Esophagus (tissue), 2 donors: ENCODE measurements around the gene GPR39. TPM values are rescaled to one million over a fixed set of nuclear protein-coding genes. Genes with fewer than 3 reads are reported as not detected.

ENCODE experiments used
- H3K27ac ChIP-seq, 2 donors: one replicate each; pipeline ENCODE4 v1.5.1; 2013; ENCODE audit warnings: low read depth in 2 of 2, mild to moderate bottlenecking in 2 of 2, inconsistent platforms in 1 of 2, low read length in 1 of 2, moderate library complexity in 1 of 2
- H3K27me3 ChIP-seq, 2 donors: one replicate each; pipeline ENCODE4 v1.6.1; 2013; ENCODE audit warnings: low read length in 2 of 2, control low read depth in 1 of 2, mild to moderate bottlenecking in 1 of 2; ENCODE audit not compliant: insufficient read depth in 2 of 2, control insufficient read depth in 1 of 2
- H3K36me3 ChIP-seq, 2 donors: one replicate each; pipeline ENCODE4 v1.6.1; 2013; ENCODE audit warnings: low read length in 1 of 2; ENCODE audit not compliant: control insufficient read depth in 2 of 2, insufficient read depth in 2 of 2
- H3K4me1 ChIP-seq, 2 donors: one replicate each; pipeline ENCODE4 v1.6.1; 2013; ENCODE audit warnings: low read length in 1 of 2; ENCODE audit not compliant: control insufficient read depth in 2 of 2, insufficient read depth in 2 of 2
- H3K4me3 ChIP-seq, 2 donors: one replicate each; pipeline ENCODE4 v1.5.1; 2013; ENCODE audit warnings: low read length in 2 of 2, mild to moderate bottlenecking in 2 of 2, low read depth in 1 of 2, moderate library complexity in 1 of 2
- H3K9me3 ChIP-seq, 2 donors: one replicate each; pipeline ENCODE4 v1.6.1; 2013; ENCODE audit warnings: mild to moderate bottlenecking in 2 of 2, low read depth in 1 of 2, low read length in 1 of 2, moderate library complexity in 1 of 2; ENCODE audit not compliant: control insufficient read depth in 2 of 2, insufficient read depth in 1 of 2
- WGBS, 2 donors: extraction: QIAGEN DNeasy Blood & Tissue Kit; methylation state at CpG; one replicate each; pipeline ENCODE4 v1.1.7; 2013; 5-methylcytosine and 5-hydroxymethylcytosine counted together
- polyA plus RNA-seq, 2 donors: library from polyadenylated mRNA; stranded (reverse); fragments of 200-250 nt; gene quantifications; one replicate each; pipeline ENCODE4 v1.2.3, GENCODE V29; 2013
- donor health status: healthy with polysubstance abuse.
- donor health status: Bipolar disorder and iron deficiency.

Gene GPR39
- polyA plus RNA-seq, 2 donors, result 0.65 to 0.93 TPM

DNA sequence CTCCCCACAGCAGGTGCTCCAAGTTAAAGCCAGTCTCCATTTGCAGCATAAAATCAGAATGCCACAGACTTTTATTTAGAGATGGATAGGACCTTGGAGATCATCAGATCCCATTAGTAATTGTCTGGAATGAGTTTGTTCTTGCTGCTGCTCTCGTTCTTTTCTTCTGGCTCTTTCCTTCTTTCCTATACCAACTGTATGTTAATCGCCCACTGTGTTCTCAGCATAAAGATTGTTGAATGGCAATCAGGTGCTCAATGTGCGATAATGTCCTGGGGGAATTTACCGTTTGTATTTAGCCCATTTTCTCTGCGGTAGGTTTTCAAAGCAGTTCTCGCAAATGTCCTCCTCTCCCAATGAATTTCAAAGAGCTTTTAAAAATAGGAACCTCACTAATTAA, 3.3 kb downstream of the GPR39 start:
- Histone ChIP-seq H3K27me3 (no peaks in the 10 kb centered on the region), H3K27ac (no peak overlapping the region), H3K36me3 (no peaks in the 10 kb centered on the region), H3K4me1 (peaks cover 0 to 14% of the 10 kb centered on the region in 2 donors), H3K9me3 (no peaks in the 10 kb centered on the region), H3K4me3 (no peak overlapping the region)
- 83 to 84% methylated on average over 6 of the region's 6 CpGs for WGBS, 2 donors

DNA sequence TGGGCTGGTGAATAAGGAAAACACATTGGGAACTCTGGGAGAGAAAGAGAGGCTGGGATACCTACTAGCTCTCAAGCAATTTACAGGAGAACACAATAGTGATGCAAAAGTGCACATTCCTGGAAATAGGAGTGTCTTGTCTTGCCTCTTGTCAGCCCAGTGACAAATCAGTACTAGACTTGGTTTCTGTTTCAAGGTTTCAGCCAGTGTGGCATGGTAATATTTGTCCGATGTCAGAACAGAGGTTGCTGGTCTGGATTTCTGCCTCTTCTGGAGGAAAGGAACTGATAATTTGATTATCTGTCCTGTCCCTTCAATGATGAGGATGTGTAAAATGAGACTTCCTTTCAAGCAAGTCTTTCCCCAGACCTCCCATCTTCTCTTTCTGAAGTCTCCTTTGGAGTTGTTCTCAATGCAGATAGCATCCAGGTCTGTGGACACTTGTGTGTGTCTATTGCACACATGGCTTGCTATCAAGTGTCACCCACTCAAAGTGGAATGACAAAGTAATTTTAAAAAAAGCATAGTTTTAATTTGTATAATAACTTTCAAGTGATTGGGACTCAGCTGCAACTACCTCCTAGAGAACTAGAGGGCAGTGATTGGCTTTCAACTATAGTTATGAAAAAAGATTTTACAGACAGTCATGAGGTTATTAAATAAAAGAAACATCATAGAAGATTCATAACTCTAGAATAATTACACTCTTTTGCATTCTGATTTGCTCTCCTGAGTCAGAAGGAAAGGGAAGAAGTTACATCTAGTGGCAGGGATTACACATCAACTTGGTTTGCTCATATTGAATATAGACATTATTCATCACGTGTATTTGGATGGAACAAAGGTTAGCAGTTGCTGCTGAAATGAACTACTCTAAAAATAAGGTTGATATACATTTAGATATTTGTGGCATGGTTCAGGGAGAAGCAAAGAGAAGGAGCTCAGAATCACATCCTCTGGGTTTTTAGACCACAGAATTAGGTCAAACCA, 4.5 kb downstream of the GPR39 start:
- H3K4me1 ChIP-seq, result peaks cover 0 to 11% of the 10 kb centered on the region in 2 donors
- H3K4me3 ChIP-seq, result no peak overlapping the region

DNA sequence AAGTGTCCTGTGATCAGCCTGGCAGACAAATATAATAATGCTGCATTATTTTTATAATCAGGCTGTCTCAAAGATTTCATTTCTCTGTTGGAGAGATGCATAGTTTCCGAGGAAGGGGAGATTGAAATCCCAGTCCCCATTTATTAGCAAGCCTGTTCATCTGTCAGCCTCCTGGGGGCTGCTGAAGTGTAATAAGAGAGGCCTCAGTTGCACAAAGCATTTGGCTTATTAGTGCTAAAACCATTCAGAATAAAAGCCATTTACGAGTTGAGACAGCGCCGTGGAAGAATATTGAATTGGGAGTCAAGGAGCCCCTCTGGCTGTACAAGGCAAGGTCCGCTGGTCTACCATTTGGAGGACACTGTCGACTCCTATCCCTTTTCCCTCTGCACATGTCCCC, 6.1 kb downstream of the GPR39 start:
- H3K9me3 ChIP-seq, result no peaks in the 10 kb centered on the region
- no peaks in the 10 kb centered on the region for H3K36me3 ChIP-seq
- no peak overlapping the region for H3K27ac ChIP-seq
- no peak overlapping the region for H3K4me3 ChIP-seq
- WGBS, 2 donors, result 88 to 95% methylated on average over 6 of the region's 6 CpGs
- no peaks in the 10 kb centered on the region for H3K4me1 ChIP-seq
- H3K27me3 ChIP-seq, result no peaks in the 10 kb centered on the region

More for the DNA sequence above, 4.5 kb downstream of the GPR39 start:
- WGBS, 2 donors, result 62 to 81% methylated on average over 2 of the region's 2 CpGs
- Histone ChIP-seq H3K36me3 (no peaks in the 10 kb centered on the region), H3K9me3 (no peaks in the 10 kb centered on the region), H3K27me3 (no peaks in the 10 kb centered on the region), H3K27ac (no peak overlapping the region)

DNA sequence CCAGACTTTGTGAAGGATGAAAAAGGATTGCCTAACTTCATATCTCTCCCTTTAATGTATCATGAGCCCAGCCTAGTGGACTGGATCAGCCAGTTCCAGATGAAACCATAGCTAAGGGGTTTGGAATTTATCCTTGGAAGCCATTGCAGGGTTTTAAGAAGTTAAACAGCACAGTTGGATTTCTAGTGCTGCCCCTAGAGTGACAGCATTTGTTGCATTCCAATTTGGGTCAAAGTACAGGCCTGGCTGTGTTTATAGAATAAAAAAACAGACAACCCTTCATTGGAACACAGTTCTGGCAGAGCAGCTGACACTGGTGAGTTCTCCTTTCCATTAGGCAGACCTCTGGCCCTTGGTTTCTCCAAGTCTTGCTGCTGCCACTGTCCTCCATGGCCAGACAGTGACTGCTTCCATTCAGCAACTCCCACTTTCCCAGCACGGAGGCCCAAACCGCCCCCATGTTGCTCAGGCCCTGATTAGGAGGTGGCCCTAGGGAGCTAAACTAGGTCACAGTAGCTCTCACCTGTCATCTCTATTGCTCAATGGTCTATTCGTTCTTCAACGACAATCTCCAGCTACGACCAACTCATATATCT, 8.0 kb downstream of the GPR39 start:
- 85 to 90% methylated on average over 5 of the region's 5 CpGs for WGBS, 2 donors
- H3K27me3 ChIP-seq, result no peaks in the 10 kb centered on the region
- H3K36me3 ChIP-seq, result no peaks in the 10 kb centered on the region
- H3K4me3 ChIP-seq, result no peak overlapping the region
- no peaks in the 10 kb centered on the region for H3K4me1 ChIP-seq
- H3K27ac ChIP-seq, result no peak overlapping the region
- H3K9me3 ChIP-seq, result no peaks in the 10 kb centered on the region

DNA sequence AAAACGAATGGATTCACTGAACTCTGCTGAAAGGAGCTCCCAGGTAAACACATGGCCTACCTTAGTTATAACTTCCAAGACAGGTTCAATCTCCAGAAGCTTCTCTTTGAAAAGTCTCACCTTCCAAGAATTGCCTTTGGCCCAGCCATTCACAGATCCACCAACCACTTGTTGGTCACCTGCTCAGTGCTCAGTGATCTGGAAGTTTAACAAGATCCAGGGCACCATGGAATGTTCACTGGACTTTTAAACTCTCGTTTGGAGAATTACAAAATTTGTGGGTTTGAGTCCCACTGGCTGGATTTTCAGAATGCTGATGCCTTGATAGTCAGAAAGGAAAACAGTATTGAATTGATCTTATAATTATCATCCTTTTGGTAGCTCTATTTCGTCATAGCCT, 9.4 kb downstream of the GPR39 start:
- no peaks in the 10 kb centered on the region for H3K36me3 ChIP-seq
- H3K4me1 ChIP-seq, result no peaks in the 10 kb centered on the region
- H3K27ac ChIP-seq, result no peak overlapping the region
- no peak overlapping the region for H3K4me3 ChIP-seq
- no peaks in the 10 kb centered on the region for H3K27me3 ChIP-seq
- 49 to 68% methylated on average over 3 of the region's 3 CpGs for WGBS, 2 donors
- no peaks in the 10 kb centered on the region for H3K9me3 ChIP-seq

DNA sequence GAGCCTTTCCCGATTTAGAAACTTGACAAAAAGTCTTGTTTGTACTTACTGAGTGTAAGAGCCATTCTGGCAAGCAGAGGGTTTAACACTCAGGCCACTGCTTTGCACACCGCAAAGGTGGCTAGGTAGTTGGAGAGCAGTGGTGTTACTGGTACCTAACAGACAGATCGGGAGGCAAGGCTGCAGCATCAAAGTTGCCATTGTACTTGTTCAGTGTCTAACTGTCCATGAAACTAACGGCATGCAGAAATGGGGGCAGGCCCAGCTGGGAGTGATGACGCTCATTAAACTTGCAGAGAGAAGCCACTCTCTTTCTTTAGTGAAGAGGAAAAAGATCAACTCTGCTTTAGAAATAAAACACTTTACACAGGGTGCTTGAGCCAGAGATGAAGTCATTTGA, 10.1 kb downstream of the GPR39 start:
- Histone ChIP-seq H3K4me3 (no peak overlapping the region), H3K27me3 (no peaks in the 10 kb centered on the region), H3K9me3 (no peaks in the 10 kb centered on the region), H3K27ac (no peak overlapping the region), H3K4me1 (no peaks in the 10 kb centered on the region), H3K36me3 (no peaks in the 10 kb centered on the region)
- 85 to 88% methylated on average over 5 of the region's 5 CpGs for WGBS, 2 donors

DNA sequence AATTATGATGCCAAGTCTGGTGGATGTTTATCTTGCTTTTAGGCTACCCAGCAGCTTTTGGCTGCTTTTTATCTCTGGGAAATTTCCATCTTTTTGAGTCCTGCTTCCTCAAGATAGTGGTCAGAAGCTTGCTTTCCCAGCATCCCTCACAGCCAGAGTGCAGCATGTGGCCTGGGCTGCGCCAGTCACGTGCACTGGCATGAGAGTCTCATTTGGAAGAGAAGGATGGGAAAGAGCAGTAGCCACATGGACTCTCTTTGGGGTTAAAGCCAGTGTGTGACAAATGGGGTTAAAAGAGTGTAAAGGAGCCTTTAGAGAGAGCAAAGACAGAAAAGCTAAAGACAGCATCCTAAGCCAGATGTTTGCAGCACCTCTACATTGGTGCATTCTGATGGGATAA, 12.7 kb downstream of the GPR39 start:
- H3K36me3 ChIP-seq, result no peaks in the 10 kb centered on the region
- H3K27ac ChIP-seq, result no peak overlapping the region
- no peaks in the 10 kb centered on the region for H3K27me3 ChIP-seq
- H3K4me3 ChIP-seq, result no peak overlapping the region
- no peaks in the 10 kb centered on the region for H3K9me3 ChIP-seq
- H3K4me1 ChIP-seq, result no peaks in the 10 kb centered on the region
- WGBS, 2 donors, result 83 to 89% methylated on average over 2 of the region's 2 CpGs

DNA sequence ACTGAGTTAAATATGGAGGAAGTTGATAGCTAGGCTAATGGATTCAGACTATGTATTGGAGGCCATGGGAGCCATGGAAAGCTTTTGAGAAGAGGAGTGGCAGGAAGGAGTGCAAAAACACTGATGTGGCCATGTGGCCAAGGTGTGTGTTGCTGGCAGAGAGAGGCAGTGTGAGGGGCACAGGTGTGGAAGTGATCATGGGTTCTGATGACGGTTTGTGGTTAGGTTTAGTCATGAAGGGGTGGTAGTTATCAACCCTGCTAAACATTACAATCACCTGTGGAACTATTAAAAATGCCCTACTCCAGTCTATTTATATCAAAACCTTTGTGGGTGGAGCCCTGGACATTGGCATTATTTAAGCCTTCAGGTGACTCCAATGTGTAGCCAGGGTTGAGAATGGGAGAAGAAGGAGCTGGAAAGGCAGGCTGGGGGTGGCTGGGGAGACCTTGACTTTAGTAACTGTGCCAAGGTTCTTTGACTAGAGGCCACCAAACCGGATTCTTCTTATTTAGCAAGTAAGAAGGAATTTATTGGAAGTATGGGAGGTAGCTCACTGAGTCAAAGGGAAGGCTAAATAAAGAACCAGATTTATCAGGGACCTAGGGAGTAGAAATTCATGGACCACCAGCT, 13.5 kb downstream of the GPR39 start:
- Histone ChIP-seq H3K4me3 (no peak overlapping the region), H3K27me3 (no peaks in the 10 kb centered on the region), H3K4me1 (no peaks in the 10 kb centered on the region), H3K36me3 (no peaks in the 10 kb centered on the region), H3K9me3 (no peaks in the 10 kb centered on the region), H3K27ac (no peak overlapping the region)
- WGBS, 2 donors, result 63 to 66% methylated on average over 2 of the region's 2 CpGs

DNA sequence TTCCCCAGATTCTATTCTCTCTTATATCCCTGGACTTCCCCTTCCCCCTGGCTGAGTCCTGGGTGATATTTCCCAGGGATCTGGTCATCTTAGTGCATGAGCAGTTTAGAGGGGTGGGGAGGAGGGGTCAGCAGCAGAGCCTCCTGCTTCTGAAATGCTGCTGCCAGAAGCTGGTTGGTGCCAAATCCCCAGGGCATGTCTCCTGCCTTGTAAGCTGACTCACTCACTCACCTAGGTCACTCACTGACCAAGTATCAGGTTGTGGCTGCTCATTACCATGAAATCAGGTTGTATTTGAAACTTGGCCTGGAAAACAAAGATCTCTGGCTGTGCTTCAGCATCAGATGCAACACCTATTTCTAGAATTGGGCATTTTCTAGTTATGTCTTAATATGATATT, 14.3 kb downstream of the GPR39 start:
- H3K36me3 ChIP-seq, result no peaks in the 10 kb centered on the region
- no peak overlapping the region for H3K27ac ChIP-seq
- no peak overlapping the region for H3K4me3 ChIP-seq
- no peaks in the 10 kb centered on the region for H3K27me3 ChIP-seq
- no peaks in the 10 kb centered on the region for H3K4me1 ChIP-seq
- H3K9me3 ChIP-seq, result no peaks in the 10 kb centered on the region
